Stromal cell of bone marrow (primary cell): ENCODE data around the gene ELP1.
"Not testable (repeated sequence)": the region's sequence is repeated elsewhere in the genome, so short reads cannot be mapped to it uniquely, and the experiment has no call there.

Experiments
- DNase-seq: peaks from one replicate; pipeline ENCODE4 v3.0.0-alpha.2; 2012; ENCODE audit warnings: low read depth

The ELP1 gene, protein sequence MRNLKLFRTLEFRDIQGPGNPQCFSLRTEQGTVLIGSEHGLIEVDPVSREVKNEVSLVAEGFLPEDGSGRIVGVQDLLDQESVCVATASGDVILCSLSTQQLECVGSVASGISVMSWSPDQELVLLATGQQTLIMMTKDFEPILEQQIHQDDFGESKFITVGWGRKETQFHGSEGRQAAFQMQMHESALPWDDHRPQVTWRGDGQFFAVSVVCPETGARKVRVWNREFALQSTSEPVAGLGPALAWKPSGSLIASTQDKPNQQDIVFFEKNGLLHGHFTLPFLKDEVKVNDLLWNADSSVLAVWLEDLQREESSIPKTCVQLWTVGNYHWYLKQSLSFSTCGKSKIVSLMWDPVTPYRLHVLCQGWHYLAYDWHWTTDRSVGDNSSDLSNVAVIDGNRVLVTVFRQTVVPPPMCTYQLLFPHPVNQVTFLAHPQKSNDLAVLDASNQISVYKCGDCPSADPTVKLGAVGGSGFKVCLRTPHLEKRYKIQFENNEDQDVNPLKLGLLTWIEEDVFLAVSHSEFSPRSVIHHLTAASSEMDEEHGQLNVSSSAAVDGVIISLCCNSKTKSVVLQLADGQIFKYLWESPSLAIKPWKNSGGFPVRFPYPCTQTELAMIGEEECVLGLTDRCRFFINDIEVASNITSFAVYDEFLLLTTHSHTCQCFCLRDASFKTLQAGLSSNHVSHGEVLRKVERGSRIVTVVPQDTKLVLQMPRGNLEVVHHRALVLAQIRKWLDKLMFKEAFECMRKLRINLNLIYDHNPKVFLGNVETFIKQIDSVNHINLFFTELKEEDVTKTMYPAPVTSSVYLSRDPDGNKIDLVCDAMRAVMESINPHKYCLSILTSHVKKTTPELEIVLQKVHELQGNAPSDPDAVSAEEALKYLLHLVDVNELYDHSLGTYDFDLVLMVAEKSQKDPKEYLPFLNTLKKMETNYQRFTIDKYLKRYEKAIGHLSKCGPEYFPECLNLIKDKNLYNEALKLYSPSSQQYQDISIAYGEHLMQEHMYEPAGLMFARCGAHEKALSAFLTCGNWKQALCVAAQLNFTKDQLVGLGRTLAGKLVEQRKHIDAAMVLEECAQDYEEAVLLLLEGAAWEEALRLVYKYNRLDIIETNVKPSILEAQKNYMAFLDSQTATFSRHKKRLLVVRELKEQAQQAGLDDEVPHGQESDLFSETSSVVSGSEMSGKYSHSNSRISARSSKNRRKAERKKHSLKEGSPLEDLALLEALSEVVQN (N-terminal part only)

DNA sequence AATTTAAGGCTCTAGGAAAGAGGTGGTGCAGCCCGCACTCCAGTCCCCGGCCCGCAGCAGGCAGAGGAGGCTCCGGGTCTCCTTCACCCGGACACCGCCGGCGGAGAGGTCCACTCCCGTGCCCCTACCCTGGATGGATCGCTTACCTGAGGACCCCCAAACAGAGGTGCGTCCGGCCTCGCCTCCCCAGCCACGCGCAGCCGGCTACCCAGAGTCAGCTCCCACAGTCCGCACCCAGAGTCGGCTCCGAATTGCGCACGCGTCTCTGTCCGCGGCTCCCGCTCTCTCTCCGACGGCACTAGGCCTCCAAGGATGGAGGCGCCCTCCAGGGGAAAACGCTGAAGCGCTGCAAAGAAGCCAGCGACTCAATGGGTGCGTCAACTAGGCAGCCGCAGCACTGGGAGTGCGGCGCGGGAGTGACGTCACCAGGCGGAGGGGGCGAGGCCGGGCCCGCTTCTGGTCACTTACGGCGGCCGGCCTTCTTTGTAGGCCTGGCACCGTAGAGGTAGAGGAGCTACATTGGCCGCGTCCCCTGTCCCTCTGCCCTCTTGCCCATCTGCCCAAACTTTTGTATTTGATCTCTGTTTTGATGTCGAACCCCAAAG lies at the start of gene ELP1:
Gene ELP1 (minus strand): TSS at position 407 of the 605 bp plus-strand sequence. CDS start 2,978 bp downstream, outside the sequence.
- DNase-seq = peak; percentile 91

DNA sequence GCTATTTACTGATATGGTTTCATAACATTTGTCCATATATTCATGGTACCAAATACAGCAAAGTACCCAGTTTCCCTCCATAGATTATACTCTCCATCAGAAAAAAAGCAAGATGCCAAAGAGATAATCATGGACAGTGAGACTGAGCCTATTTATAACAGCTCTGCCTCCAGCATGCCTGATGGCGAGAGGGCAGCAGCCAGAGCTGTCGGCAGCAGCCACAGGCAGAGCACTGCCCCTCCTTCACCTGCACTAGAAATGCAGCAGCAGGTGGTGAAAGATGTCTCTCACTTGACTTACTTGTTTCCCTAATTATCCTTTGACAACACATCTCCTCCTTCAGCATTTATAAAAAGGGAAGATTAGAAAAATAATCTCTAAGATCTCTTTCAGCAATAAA lies 47.0 kb upstream of the ELP1 start:
- no peak for DNase-seq

DNA sequence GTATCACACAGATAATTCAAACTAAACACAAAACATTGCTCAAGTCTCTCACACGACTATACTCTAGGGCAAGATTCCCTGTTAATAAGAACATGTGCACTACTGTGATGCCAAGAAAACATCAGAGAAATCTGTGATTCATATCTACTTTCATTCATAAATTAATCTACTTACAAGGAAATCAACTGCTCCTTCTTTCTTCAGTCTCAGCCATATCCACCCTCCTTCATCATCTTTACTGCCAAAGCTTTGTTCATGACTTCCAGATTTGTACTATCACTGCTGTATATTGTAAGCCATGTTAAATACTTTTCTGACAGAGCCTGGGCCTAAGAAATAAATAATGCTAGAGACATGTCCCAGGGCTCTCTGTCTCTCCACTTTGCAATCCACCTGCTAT lies 44.3 kb upstream of the ELP1 start:
- DNase-seq = no peak

DNA sequence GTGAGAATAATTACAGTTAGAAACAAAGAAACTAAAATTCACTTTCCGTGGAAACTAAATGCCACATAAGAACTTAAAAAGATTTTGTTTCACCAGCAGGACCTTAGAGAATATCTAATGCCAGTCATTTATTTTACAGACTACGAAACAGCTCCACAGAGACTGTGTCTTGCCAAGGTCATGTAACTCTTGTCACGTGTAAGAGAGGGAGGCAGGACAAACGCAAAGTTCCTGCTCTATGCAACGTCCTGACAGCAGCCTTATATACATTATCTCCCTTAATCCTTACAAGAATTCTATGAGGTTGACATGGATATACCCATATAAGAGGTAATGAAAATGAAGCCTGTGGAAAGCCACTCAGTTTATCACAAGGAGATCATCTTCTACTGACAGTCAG lies 40.0 kb upstream of the ELP1 start:
- no peak for DNase-seq

DNA sequence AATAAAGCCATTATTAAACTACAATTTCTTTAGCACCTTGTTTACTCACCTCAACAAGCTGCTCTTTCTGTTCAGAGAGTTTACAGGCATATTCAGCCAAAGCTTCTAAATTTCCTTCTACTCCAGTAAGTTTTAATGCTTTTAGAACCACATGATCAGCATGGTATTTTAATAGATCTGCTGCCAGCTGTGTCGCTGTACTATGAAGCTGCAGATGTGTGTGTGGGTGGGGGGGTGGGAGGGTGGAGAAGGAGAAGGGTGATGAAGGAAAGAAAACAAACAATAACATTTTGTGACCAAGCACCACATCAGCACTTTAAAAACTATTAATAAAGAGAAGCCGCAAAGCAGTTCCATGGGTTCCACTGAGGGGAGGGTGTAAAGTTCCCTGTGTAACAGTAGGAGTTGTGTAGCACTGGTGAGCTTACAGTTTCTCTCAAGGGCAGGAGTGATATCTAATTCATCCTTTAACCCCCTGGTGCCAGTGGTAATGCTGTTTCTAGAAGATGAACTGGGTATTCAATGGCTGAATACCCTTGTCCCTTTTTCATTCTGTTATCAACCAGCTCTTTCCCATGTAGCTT lies 38.8 kb upstream of the ELP1 start:
- DNase-seq = no peak

DNA sequence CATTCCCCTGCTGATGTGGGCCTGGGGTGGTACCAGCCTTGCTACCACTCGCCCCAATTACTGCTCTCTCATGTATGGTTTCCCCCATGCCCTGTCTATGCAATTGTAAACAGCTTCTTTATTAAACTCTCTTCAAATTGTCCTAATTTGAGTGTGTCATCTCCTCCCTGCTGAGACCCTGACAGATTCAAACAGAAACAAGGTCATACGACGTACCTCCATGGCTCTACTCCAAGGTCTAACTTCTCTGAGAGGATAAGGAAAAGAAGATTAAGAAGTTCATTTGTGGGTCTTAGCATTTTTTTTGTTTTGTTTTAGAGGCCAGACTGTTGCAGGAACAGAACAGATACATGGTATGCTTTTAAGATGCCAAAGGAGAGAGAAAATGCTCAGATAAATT lies 38.3 kb upstream of the ELP1 start:
- DNase-seq = no peak

DNA sequence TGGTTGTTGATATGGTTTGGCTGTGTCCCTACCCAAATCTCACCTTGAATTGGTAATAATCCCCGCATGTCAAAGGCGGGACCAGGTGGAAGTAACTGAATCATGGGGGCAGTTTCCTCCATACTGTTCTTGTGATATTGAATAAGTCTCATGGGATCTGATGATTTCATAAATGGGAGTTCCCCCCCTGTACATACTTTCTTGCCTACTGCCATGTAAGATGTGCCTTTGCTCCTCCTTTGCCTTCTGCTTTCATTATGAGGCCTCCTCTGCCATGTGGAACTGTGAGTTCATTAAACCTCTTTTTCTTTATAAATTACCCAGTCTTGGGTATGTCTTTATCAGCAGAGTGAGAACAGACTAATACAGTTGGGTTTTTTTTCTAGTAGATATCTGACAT lies 37.5 kb upstream of the ELP1 start:
- not testable (repeated sequence) for DNase-seq

DNA sequence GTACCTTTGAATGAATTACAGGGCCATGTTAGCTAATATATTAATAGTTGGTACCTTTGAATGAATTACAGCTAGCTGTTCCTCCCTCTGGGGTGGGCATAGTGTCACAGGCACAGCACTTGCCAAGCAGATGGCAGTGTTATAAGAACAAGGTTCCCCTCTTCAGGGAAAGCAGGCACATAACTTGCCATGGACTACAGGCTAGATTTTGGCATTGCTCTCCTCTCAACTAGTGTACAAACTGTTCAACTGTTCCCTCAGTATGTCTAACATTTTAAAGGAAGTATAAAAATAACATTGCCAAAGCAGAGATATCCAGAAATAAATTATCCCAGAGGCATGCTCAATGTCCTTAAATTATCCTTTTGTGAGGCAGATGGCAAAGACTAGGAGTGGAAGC lies 34.0 kb upstream of the ELP1 start:
- no peak for DNase-seq

DNA sequence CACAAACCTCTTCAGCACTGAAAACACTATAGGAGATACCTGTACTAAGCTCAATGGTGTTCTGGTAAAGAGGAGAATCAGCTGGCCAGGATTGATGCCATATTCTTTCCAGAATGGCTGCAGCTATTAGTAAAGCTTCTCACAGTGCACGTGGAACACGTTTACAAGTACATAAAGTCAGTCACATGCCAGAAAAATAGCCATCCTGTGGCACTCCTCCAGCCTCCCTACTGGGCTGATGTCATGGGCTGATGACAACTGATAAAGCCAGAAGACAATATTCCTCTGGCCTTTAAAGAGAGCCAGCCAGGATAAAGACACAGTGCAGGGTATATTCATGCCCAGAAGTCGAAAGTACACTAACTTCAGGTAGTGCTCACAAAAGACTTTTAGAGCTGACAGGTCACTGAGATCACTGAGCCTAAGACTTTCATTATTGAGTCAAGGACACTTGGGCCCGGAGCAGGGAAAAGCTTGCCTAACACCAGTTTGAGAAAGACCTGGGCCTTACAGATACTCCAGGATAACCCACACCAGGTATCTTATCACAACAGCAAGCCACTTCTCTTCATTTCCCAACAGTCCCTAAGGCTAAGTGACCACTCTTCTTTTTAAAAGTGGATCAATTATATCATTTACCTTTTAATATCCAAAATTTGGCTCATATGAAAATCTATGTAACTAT lies 29.7 kb upstream of the ELP1 start:
- no peak for DNase-seq

DNA sequence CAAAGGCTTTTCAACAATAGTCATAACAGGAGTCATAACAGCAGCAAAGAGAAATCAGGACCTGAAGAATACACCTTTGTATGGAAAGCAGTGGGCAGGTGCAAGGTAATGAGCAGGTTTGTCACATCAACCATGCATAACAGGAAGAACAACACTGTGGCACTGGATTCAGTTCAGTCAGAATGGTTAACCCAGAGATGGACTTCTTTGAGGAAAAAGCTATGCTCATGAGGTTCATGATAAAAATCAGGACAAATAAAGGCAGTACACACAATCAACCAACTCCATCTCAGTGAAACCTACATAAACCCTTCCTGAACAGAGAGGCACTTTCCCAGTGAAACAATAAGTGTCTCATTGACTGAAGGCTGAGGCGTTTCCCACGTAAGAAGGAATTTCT lies 27.2 kb upstream of the ELP1 start:
- DNase-seq = no peak

DNA sequence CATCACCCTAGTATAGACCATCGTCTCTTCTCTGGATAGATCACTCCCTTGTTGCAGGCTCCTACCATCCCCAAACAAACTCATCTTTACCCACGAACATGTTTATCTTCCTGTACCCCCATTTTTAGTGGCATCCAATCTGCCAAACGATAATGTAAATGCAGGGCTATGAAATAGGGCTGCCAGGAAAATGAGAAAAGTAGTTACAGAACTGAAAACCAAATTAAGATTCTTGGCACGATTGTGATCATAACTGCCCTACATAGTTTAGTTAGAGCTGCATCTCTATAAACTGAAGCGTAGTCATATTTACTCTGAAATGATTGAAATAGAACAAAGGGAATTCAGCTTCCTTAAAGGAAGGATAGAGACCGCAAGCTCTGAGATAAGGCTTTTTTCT lies 26.4 kb upstream of the ELP1 start:
- no peak for DNase-seq

DNA sequence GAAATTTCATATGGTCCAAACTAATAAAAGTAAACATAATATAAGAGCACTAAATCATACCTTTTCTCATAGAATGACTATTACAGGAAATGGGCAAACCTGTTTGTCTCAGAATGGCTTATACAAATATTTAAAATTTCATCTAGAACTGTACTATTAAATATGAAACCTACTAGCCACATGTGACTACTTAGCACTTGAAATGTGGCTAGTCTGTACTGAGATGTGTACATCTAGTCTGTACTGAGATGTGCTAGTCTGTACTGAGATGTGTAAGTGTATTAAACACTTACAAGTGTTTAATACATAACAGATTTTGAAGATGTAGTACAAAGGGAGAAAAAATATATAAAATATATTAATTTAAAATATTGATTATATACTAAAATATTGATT lies 22.7 kb upstream of the ELP1 start:
- DNase-seq = no peak

DNA sequence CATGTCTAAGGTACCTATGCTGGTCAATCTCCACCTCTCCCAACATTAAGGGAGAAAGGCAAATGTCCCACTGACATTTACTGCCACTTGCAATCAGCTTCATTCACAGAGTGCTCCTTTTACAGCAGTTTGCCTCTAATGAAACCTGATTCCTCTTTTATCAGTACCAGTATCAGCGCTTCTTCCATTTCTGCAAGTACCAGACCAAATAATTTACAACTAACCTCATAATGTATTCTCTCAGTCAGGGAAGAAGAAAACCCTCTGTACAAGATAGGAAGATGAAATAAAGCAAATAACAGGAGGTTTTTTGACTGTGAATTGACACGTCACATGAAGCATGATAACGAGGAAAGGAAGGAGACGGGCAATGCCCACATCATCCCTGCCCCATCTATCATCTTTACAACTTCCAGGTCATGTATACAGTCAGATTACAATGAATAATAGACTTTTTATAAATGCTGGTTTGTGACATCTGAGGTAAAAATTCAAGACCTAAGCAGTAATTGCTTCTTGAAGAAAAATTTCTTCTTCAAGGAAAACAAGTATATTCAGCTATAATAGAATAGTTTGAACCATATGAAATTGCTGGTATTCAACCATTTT lies 22.2 kb upstream of the ELP1 start:
- no peak for DNase-seq

DNA sequence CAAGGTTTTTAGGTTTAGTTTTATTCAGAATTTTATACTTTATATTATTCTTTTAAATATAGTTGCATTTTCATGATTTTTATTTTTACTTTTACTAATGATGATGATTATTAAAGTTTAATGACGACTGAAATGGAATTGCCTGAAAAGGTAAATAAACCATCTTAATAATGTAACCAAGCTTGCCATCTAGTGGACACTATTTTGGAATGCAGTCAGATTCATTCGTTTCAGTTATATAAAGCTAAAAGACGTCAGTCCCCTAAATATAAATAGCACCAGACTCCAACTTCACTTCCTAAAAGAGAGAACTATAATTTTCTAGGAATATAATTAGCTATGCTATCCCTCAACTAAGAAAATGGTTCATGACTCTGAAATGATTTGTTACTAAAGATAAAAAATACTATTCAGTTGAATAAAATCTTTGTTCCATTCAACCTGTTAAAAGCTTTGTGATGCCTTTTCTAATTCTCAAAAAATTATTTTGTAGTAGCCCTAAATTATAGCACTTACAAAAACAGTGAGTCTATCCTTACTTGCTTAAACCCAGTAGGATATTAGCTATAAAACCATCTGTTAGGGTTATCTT lies 20.2 kb upstream of the ELP1 start:
- DNase-seq = peak; percentile 47

DNA sequence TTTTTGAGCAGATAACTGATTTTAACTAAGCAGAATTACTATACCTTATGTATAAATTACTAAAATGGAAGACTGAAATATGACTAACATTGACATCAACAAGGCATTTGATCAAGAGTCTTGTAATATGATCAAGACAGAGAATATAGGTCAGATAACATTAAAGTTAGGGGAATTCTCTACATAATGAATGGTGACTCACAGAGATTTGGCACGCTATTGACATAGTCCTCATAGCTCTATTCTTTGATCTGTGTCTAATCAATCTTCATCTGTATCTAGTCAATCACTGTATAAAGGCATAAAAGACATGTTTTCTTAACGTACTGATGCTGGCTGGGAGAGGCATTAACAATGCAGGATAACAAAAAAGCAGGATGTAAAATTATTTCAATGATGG lies 17.7 kb upstream of the ELP1 start:
- no peak for DNase-seq

DNA sequence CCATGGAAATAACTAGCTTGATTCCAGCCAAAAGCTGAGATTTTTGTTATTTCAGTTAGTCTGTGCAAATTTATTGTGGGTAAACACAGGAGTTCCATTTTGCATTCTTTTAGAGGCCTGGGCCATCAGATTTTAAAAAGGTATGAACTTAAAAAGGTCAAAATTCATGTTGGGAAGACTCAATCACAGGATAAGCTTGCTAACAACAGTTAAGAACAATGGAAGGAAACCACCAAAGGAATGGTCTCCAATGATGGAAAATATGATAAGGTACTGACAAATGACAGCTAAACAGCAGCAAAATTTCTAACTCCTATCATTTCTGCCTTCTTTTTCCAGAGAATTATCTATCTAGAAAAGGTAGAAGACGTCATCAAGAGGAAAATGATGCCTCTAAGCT lies 16.2 kb upstream of the ELP1 start:
- DNase-seq = no peak

DNA sequence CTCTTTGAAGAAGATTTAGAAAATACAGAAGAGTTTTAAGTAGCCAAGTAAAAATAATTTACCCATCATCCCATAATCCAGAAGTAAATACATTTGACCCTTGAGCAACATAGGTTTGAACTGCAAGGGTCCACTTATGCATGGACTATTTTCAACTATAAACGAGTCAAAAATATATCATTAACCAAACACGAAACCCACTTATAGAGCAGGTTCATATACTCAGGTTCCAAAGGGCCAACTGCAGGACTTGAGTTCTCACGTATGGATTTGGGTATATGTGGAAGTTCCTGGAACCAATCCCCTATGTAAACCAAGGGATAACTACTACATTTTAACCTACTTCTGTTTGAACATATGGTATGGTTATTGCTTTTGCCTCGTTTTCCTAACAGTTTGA lies 6.1 kb upstream of the ELP1 start:
- no peak for DNase-seq

DNA sequence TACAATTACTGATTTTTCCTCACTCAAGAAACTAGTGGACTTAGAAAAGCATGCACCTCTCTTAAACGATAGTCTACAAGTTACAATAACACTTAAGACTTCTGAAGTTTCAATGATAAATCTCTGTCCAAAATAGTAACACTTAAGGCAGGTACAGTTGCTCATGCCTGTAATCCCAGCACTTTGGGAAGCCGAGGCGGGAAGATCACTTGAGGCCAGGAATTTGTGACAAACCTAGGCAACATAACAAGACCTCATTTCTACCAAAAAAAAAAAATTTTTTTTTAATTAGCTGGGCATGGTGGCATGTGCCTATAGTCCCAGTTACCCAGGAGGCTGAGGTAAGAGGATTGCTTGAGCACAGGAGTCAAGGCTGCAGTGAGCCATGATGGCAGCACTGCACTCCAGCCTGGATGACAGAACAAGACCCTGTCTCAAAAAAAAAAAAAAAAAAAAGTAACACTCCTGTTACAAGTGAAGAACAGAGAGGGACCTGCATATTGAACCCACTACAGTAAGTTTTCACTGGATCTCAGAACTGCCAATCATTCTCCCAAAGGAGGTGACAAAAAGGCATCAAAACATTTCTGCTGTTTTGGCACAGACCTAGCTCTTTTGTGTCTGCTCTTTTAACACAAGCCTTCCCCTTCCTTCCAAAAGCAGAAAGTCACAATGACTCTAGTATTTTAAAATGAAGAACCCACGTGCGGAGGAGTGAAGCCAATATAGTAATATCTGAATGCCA lies 3.8 kb upstream of the ELP1 start:
- DNase-seq = no peak

DNA sequence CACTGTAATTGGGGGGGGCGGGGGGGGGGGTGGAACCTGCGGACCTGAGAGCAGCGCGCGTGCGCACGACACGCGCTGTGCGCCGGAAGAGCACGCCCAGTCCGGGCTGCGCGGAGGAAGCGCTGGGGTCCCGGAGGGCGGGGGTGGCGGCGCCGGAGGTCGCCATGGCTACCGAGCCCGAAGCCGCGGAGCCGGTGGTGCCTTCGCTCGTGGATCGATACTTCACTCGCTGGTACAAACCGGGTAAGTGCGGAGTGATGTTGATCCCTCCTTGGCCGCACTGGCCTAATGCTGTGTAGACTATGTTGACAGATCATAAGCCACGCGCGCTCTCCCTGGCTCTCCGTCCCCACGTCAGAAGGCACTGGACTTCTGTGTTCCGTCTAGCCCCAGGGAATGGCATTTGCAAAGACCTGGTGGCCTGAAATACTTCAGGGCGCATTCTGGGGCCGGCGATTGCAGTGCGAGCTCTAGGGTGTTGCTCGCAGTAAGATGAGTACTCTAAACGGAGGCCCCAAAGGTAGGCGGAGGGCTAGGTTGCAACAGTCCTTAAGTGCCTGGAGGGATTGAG lies 484 bp upstream of the ELP1 start, which contains the start of gene ABITRAM:
Gene ABITRAM (plus strand): TSS at position 78 of the 571 bp plus-strand sequence. CDS start 87 bp downstream, at position 165.
- DNase-seq = peak; percentile 62
